ENCODE results near the gene GDPD4.

- no peak for TF ChIP-seq CTCF (IDR thresholded peaks at IDR 0.05; ENCODE audit: low read depth, low read length, missing input control)
- no peak for TF ChIP-seq MAX (IDR thresholded peaks at IDR 0.05)
- TF ChIP-seq ATF3 (IDR thresholded peaks at IDR 0.05), result no peak
- TF ChIP-seq GABPA (IDR thresholded peaks at IDR 0.05 in 1 of 2, conservative IDR thresholded peaks at IDR 0.05 in 1 of 2), result no peak
- no peak for TF ChIP-seq RAD21 (IDR thresholded peaks at IDR 0.05)
- no peak for TF ChIP-seq ZBTB33 (IDR thresholded peaks at IDR 0.05)
- TF ChIP-seq TAF1 (conservative IDR thresholded peaks at IDR 0.05), result no peak
- no peak for TF ChIP-seq REST (IDR thresholded peaks at IDR 0.05)
- TF ChIP-seq YY1 (IDR thresholded peaks at IDR 0.05), result no peak
- no peak for TF ChIP-seq SP1 (IDR thresholded peaks at IDR 0.05)
- TF ChIP-seq JUND (IDR thresholded peaks at IDR 0.05), result no peak
- TF ChIP-seq NR2F2 (IDR thresholded peaks at IDR 0.05), result no peak
Measured at GRCh38 chr11:77301510-77301909, at the start of gene GDPD4.

Measured in liver (tissue), 3 donors.